ENCODE results near the gene AKT2. TPM values are rescaled to one million over a fixed set of nuclear protein-coding genes. Genes with fewer than 3 reads are reported as not detected.

AKT2 gene
- total RNA-seq, 1 experiment from 2014 or later = 2,376 TPM

GRCh38 chr19:40216013-40216776, 69.0 kb downstream of the AKT2 start:
- ATAC-seq (no peak), DNase-seq (ENCODE audit: low read depth, low spot score) (no peak)
- ChIA-PET CTCF (interaction anchor here (0.7 to 8.8 kb wide), 7 partner anchors 15 to 74 kb away, joined by 8 to 153 read pairs (median 16); no protein-coding TSS in a partner anchor), POLR2A (no interaction called here)
- Histone ChIP-seq H3K27me3 (ENCODE audit: control insufficient read depth, insufficient read depth, low read length) (peaks cover 23% of the 10 kb centered on the region), H3K36me3 (ENCODE audit: control insufficient read depth, insufficient read depth, low read length) (no peaks in the 10 kb centered on the region), H3K4me3 (ENCODE audit: low read depth in 2 of 2, low read length in 2 of 2) (no peak overlapping the region), H3K4me1 (ENCODE audit: control insufficient read depth, insufficient read depth, low read length) (peaks cover 27% of the 10 kb centered on the region), H3K9me3 (ENCODE audit: control insufficient read depth, insufficient read depth, low read depth, low read length) (no peaks in the 10 kb centered on the region), H3K27ac (ENCODE audit: low read length) (no peak overlapping the region)
- BruUV-seq (replicated peaks) = no TSS peak
- in situ Hi-C loops (cut with HindIII; ENCODE audit: low pct_unique_long_range_greater_than_20kb, low sequenced_read_pairs) = loop anchor here (5.0 kb wide), 1 partner anchor 46 kb away; no protein-coding TSS in a partner anchor
- no peak for TF ChIP-seq REST (IDR thresholded peaks at IDR 0.05; ENCODE audit: insufficient read depth in 1 of 2, low read depth in 2 of 2, low read length in 1 of 2)
- no peak for TF ChIP-seq SIN3A (IDR thresholded peaks at IDR 0.05; ENCODE audit: borderline replicate concordance, insufficient read depth, low read depth, low read length)
- intact Hi-C loops (cut with micrococcal nuclease; ENCODE audit: unreplicated experiment) = no loop called here

GRCh38 chr19:40214936-40215335, 70.2 kb downstream of the AKT2 start:
- BruUV-seq (replicated peaks) = no TSS peak
- H3K27me3 ChIP-seq (ENCODE audit: control insufficient read depth, insufficient read depth, low read length) = peaks cover 23% of the 10 kb centered on the region
- H3K4me1 ChIP-seq (ENCODE audit: control insufficient read depth, insufficient read depth, low read length) = peaks cover 21% of the 10 kb centered on the region
- ATAC-seq (no peak), DNase-seq (ENCODE audit: low read depth, low spot score) (no peak)
- ChIA-PET CTCF (interaction anchor here (0.6 to 8.8 kb wide), 7 partner anchors 9 to 1622 kb away, joined by 3 to 153 read pairs (median 3); no protein-coding TSS in a partner anchor), POLR2A (interaction anchor here (0.8 kb wide), 1 partner anchor 13 kb away, joined by 4 read pairs; no protein-coding TSS in a partner anchor)
- H3K36me3 ChIP-seq (ENCODE audit: control insufficient read depth, insufficient read depth, low read length) = no peaks in the 10 kb centered on the region
- H3K4me3 ChIP-seq (ENCODE audit: low read depth in 2 of 2, low read length in 2 of 2) = no peak overlapping the region
- in situ Hi-C loops (cut with HindIII; ENCODE audit: low pct_unique_long_range_greater_than_20kb, low sequenced_read_pairs) = loop anchor here (5.0 kb wide), 1 partner anchor 47 kb away; no protein-coding TSS in a partner anchor
- H3K27ac ChIP-seq (ENCODE audit: low read length) = no peak overlapping the region
- intact Hi-C loops (cut with micrococcal nuclease; ENCODE audit: unreplicated experiment) = no loop called here
- no peak for TF ChIP-seq POLR2AphosphoS5 (IDR thresholded peaks at IDR 0.05; ENCODE audit: low read depth, low read length)
- H3K9me3 ChIP-seq (ENCODE audit: control insufficient read depth, insufficient read depth, low read depth, low read length) = no peaks in the 10 kb centered on the region

GRCh38 chr19:40213882-40214570, 71.1 kb downstream of the AKT2 start:
- Histone ChIP-seq H3K4me3 (ENCODE audit: low read depth in 2 of 2, low read length in 2 of 2) (no peak overlapping the region), H3K27ac (ENCODE audit: low read length) (no peak overlapping the region), H3K4me1 (ENCODE audit: control insufficient read depth, insufficient read depth, low read length) (peaks cover 12% of the 10 kb centered on the region), H3K27me3 (ENCODE audit: control insufficient read depth, insufficient read depth, low read length) (peaks cover 21% of the 10 kb centered on the region), H3K36me3 (ENCODE audit: control insufficient read depth, insufficient read depth, low read length) (no peaks in the 10 kb centered on the region; the same call in 1 of the 2 replicates), H3K9me3 (ENCODE audit: control insufficient read depth, insufficient read depth, low read depth, low read length) (no peaks in the 10 kb centered on the region)
- in situ Hi-C loops (cut with HindIII; ENCODE audit: low pct_unique_long_range_greater_than_20kb, low sequenced_read_pairs) (no loop called here), intact Hi-C loops (cut with micrococcal nuclease; ENCODE audit: unreplicated experiment) (no loop called here)
- ATAC-seq (no peak), DNase-seq (ENCODE audit: low read depth, low spot score) (no peak)
- CTCF ChIA-PET = interaction anchor here (0.6 to 1.0 kb wide), 6 partner anchors 8 to 1621 kb away, joined by 3 read pairs; no protein-coding TSS in a partner anchor
- POLR2A ChIA-PET = no interaction called here
- TF ChIP-seq TCF7L2 (IDR thresholded peaks at IDR 0.05; ENCODE audit: low read depth, low read length) (no peak), POLR2AphosphoS5 (IDR thresholded peaks at IDR 0.05; ENCODE audit: low read depth, low read length) (no peak), REST (IDR thresholded peaks at IDR 0.05; ENCODE audit: insufficient read depth in 1 of 2, low read depth in 2 of 2, low read length in 1 of 2) (no peak), SIN3A (IDR thresholded peaks at IDR 0.05; ENCODE audit: borderline replicate concordance, insufficient read depth, low read depth, low read length) (no peak)
- TF ChIP-seq, protein P1, sequence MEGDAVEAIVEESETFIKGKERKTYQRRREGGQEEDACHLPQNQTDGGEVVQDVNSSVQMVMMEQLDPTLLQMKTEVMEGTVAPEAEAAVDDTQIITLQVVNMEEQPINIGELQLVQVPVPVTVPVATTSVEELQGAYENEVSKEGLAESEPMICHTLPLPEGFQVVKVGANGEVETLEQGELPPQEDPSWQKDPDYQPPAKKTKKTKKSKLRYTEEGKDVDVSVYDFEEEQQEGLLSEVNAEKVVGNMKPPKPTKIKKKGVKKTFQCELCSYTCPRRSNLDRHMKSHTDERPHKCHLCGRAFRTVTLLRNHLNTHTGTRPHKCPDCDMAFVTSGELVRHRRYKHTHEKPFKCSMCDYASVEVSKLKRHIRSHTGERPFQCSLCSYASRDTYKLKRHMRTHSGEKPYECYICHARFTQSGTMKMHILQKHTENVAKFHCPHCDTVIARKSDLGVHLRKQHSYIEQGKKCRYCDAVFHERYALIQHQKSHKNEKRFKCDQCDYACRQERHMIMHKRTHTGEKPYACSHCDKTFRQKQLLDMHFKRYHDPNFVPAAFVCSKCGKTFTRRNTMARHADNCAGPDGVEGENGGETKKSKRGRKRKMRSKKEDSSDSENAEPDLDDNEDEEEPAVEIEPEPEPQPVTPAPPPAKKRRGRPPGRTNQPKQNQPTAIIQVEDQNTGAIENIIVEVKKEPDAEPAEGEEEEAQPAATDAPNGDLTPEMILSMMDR (IDR thresholded peaks at IDR 0.05) = no peak
- no TSS peak for BruUV-seq (replicated peaks)

All from Panc1 (cell line).